Liver (tissue), 9 donors: ENCODE results near the gene PDE1C. TPM values are rescaled to one million over a fixed set of nuclear protein-coding genes. Genes with fewer than 3 reads are reported as not detected.

Experiments
- DNase-seq: peaks from one replicate; pipeline ENCODE4 v3.0.0-alpha.2; 2017; ENCODE audit warnings: low spot score
- H3K27ac ChIP-seq, 2 donors: one replicate each; pipeline ENCODE4 v1.7.0; 2013; ENCODE audit warnings: inconsistent platforms in 2 of 2, low read length in 2 of 2, control low read depth in 1 of 2, low read depth in 1 of 2, mild to moderate bottlenecking in 1 of 2
- H3K27me3 ChIP-seq, 4 donors: one replicate each; pipeline versions ENCODE4 v1.6.1 to v1.7.0; 2013; ENCODE audit warnings: low read length in 3 of 4, inconsistent platforms in 1 of 4, mild to moderate bottlenecking in 1 of 4, moderate library complexity in 1 of 4; ENCODE audit not compliant: control insufficient read depth in 4 of 4, insufficient read depth in 4 of 4
- H3K36me3 ChIP-seq, 4 donors: one replicate each; pipeline versions ENCODE4 v1.6.1 to v1.7.0; 2013; ENCODE audit warnings: low read length in 3 of 4, mild to moderate bottlenecking in 3 of 4, low read depth in 1 of 4, moderate library complexity in 1 of 4; ENCODE audit not compliant: control insufficient read depth in 4 of 4, insufficient read depth in 3 of 4
- H3K4me1 ChIP-seq, 4 donors: one replicate each; pipeline versions ENCODE4 v1.6.1 to v1.7.0; 2013; ENCODE audit warnings: low read length in 3 of 4, mild to moderate bottlenecking in 3 of 4, moderate library complexity in 1 of 4; ENCODE audit not compliant: control insufficient read depth in 4 of 4, insufficient read depth in 4 of 4
- H3K4me3 ChIP-seq, 3 donors: one replicate each; pipeline versions ENCODE4 v1.6.1 to v1.7.0; 2013; ENCODE audit warnings: low read length in 3 of 3, control low read depth in 1 of 3, low read depth in 1 of 3, mild to moderate bottlenecking in 1 of 3
- H3K9ac ChIP-seq, 2 donors: one replicate each; pipeline ENCODE4 v1.7.0; 2013; ENCODE audit warnings: low read length in 2 of 2, mild to moderate bottlenecking in 2 of 2, moderate library complexity in 2 of 2, control low read depth in 1 of 2, low read depth in 1 of 2
- H3K9me3 ChIP-seq, 4 donors: one replicate each; pipeline versions ENCODE4 v1.6.1 to v1.7.0; 2013; ENCODE audit warnings: low read length in 3 of 4; ENCODE audit not compliant: control insufficient read depth in 4 of 4
- EGR1 ChIP-seq, 2 donors: IDR thresholded peaks; 2 replicates each; pipeline ENCODE4 v1.6.1; 2016 to 2018; ENCODE audit warnings: antibody characterized with exemption in 2 of 2, low read depth in 2 of 2
- FOXA1 ChIP-seq: IDR thresholded peaks from 2 replicates; pipeline ENCODE4 v1.6.1; 2016; ENCODE audit warnings: antibody characterized with exemption
- FOXA2 ChIP-seq: IDR thresholded peaks from 2 replicates; pipeline ENCODE4 v1.6.1; 2016; ENCODE audit warnings: antibody characterized with exemption
- GABPA ChIP-seq, 2 donors: IDR thresholded peaks in 1 of 2; conservative IDR thresholded peaks in 1 of 2; 2 replicates each; pipeline ENCODE4 v1.6.1; 2016; ENCODE audit warnings: antibody characterized with exemption in 2 of 2, mild to moderate bottlenecking in 1 of 2, moderate library complexity in 1 of 2
- HNF4A ChIP-seq, 2 donors: conservative IDR thresholded peaks; 2 replicates each; pipeline ENCODE4 v1.6.1; 2016; ENCODE audit warnings: antibody characterized with exemption in 2 of 2, mild to moderate bottlenecking in 2 of 2
- HNF4G ChIP-seq: IDR thresholded peaks from 2 replicates; pipeline ENCODE4 v1.6.1; 2016; ENCODE audit warnings: antibody characterized with exemption
- JUND ChIP-seq, 2 donors: IDR thresholded peaks; 2 replicates each; pipeline ENCODE4 v1.6.1; 2016; ENCODE audit warnings: antibody characterized with exemption in 2 of 2
- NR2F2 ChIP-seq: IDR thresholded peaks from 2 replicates; pipeline ENCODE4 v1.6.1; 2016; ENCODE audit warnings: antibody characterized with exemption
- RAD21 ChIP-seq, 2 donors: IDR thresholded peaks; 2 replicates each; pipeline ENCODE4 v1.6.1; 2016; ENCODE audit warnings: antibody characterized with exemption in 2 of 2, mild to moderate bottlenecking in 2 of 2
- RXRA ChIP-seq, 2 donors: IDR thresholded peaks; 2 replicates each; pipeline ENCODE4 v1.6.1; 2017 to 2018; ENCODE audit warnings: antibody characterized with exemption in 2 of 2, mild to moderate bottlenecking in 1 of 2
- SP1 ChIP-seq: IDR thresholded peaks from 2 replicates; pipeline ENCODE4 v1.6.1; 2018; ENCODE audit warnings: antibody characterized with exemption, mild to moderate bottlenecking
- TAF1 ChIP-seq: conservative IDR thresholded peaks from 2 replicates; pipeline ENCODE4 v1.6.1; 2016; ENCODE audit warnings: antibody characterized with exemption, mild to moderate bottlenecking
- YY1 ChIP-seq: IDR thresholded peaks from 2 replicates; pipeline ENCODE4 v1.6.1; 2016; ENCODE audit warnings: antibody characterized with exemption, mild to moderate bottlenecking
- WGBS: extraction: QIAGEN DNeasy Blood & Tissue Kit; methylation state at CpG from one replicate; pipeline ENCODE4 v1.1.7; 2013; 5-methylcytosine and 5-hydroxymethylcytosine counted together
- polyA plus RNA-seq, 2 donors: library from polyadenylated mRNA; stranded (reverse) in 1 of 2; unstranded in 1 of 2; fragments of 200-250 nt in 1 of 2; fragments of >200 nt in 1 of 2; fragmentation: Nextera tagmentation in 1 of 2; extraction: Ambion mirVana in 1 of 2; gene quantifications; one replicate each; pipeline versions ENCODE4 v1.2.1 to v1.2.3, GENCODE V29; 2013 to 2015
- total RNA-seq, 2 donors: library from RNA; depleted of rRNA; stranded (reverse); fragments of >200 nt; gene quantifications; one replicate each; pipeline ENCODE4 v1.2.3, GENCODE V29; 2014
- TF ChIP-seq, protein P1 (sequence below): fragments of 150-350 bp; IDR thresholded peaks from 2 replicates; pipeline ENCODE4 v1.5.1; 2017; ENCODE audit warnings: improper control_type of control experiment, low read depth, low read length; ENCODE audit not compliant: missing input control
- TF ChIP-seq, protein P2 (sequence below): IDR thresholded peaks from 2 replicates; pipeline ENCODE4 v1.6.1; 2016; ENCODE audit warnings: antibody characterized with exemption
- TF ChIP-seq, protein P3 (sequence below): IDR thresholded peaks from 2 replicates; pipeline ENCODE4 v1.6.1; 2016; ENCODE audit warnings: antibody characterized with exemption
- TF ChIP-seq, protein P4 (sequence below): IDR thresholded peaks from 2 replicates; pipeline ENCODE4 v1.6.1; 2016; ENCODE audit warnings: antibody characterized with exemption
- TF ChIP-seq, protein P5 (sequence below): IDR thresholded peaks from 2 replicates; pipeline ENCODE4 v1.6.1; 2016; ENCODE audit warnings: antibody characterized with exemption, mild to moderate bottlenecking
- donor health status: healthy.
- donor health status: healthy.
- donor health status: healthy.
- donor health status: healthy.
- donor health status: healthy.

Gene PDE1C
- total and polyA plus RNA-seq, 4 donors: 0.05 to 0.92 (median 0.47) TPM; not detected in 1

DNA sequence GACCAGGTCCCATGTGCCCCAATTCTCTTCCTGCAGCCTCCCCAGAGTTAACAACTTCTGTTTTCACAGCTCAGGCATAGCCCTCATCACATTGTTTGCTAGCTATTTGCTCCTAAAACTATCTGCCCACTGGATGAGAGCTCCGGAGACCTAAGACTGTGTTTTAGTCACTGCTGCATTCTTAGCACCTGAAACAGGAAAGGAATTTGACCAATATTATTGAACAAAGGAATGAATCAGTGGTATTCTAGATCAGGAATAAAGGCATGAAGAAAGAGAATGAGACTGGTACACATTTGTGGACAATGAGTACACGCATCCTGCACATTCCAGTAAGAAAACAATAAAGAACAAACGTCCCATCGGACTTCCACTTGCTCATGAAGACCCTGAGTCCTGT is 328.4 kb downstream of the PDE1C start:
- no peak for DNase-seq
- H3K27me3 ChIP-seq: peaks cover 0 to 3% (median 0%) of the 10 kb centered on the region in 4 donors
- H3K9ac ChIP-seq: no peak overlapping the region
- H3K36me3 ChIP-seq: no peaks in the 10 kb centered on the region
- no peak overlapping the region for H3K27ac ChIP-seq
- TF ChIP-seq, protein P1, sequence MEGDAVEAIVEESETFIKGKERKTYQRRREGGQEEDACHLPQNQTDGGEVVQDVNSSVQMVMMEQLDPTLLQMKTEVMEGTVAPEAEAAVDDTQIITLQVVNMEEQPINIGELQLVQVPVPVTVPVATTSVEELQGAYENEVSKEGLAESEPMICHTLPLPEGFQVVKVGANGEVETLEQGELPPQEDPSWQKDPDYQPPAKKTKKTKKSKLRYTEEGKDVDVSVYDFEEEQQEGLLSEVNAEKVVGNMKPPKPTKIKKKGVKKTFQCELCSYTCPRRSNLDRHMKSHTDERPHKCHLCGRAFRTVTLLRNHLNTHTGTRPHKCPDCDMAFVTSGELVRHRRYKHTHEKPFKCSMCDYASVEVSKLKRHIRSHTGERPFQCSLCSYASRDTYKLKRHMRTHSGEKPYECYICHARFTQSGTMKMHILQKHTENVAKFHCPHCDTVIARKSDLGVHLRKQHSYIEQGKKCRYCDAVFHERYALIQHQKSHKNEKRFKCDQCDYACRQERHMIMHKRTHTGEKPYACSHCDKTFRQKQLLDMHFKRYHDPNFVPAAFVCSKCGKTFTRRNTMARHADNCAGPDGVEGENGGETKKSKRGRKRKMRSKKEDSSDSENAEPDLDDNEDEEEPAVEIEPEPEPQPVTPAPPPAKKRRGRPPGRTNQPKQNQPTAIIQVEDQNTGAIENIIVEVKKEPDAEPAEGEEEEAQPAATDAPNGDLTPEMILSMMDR: no peak
- TF ChIP-seq YY1 (no peak), NR2F2 (no peak), FOXA1 (no peak), GABPA (IDR thresholded peaks at IDR 0.05 in 1 of 2, conservative IDR thresholded peaks at IDR 0.05 in 1 of 2) (no peak), RAD21 (IDR thresholded peaks at IDR 0.05) (no peak), SP1 (no peak), RXRA (IDR thresholded peaks at IDR 0.05) (no peak), EGR1 (IDR thresholded peaks at IDR 0.05; ENCODE audit: low read depth in 2 of 2) (no peak), FOXA2 (no peak), HNF4G (no peak), TAF1 (no peak), HNF4A (conservative IDR thresholded peaks at IDR 0.05) (no peak), JUND (IDR thresholded peaks at IDR 0.05) (no peak)
- TF ChIP-seq, protein P2, sequence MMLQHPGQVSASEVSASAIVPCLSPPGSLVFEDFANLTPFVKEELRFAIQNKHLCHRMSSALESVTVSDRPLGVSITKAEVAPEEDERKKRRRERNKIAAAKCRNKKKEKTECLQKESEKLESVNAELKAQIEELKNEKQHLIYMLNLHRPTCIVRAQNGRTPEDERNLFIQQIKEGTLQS: no peak
- TF ChIP-seq, protein P3, sequence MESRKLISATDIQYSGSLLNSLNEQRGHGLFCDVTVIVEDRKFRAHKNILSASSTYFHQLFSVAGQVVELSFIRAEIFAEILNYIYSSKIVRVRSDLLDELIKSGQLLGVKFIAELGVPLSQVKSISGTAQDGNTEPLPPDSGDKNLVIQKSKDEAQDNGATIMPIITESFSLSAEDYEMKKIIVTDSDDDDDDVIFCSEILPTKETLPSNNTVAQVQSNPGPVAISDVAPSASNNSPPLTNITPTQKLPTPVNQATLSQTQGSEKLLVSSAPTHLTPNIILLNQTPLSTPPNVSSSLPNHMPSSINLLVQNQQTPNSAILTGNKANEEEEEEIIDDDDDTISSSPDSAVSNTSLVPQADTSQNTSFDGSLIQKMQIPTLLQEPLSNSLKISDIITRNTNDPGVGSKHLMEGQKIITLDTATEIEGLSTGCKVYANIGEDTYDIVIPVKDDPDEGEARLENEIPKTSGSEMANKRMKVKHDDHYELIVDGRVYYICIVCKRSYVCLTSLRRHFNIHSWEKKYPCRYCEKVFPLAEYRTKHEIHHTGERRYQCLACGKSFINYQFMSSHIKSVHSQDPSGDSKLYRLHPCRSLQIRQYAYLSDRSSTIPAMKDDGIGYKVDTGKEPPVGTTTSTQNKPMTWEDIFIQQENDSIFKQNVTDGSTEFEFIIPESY: no peak
- TF ChIP-seq, protein P4, sequence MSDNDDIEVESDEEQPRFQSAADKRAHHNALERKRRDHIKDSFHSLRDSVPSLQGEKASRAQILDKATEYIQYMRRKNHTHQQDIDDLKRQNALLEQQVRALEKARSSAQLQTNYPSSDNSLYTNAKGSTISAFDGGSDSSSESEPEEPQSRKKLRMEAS: no peak
- TF ChIP-seq, protein P5, sequence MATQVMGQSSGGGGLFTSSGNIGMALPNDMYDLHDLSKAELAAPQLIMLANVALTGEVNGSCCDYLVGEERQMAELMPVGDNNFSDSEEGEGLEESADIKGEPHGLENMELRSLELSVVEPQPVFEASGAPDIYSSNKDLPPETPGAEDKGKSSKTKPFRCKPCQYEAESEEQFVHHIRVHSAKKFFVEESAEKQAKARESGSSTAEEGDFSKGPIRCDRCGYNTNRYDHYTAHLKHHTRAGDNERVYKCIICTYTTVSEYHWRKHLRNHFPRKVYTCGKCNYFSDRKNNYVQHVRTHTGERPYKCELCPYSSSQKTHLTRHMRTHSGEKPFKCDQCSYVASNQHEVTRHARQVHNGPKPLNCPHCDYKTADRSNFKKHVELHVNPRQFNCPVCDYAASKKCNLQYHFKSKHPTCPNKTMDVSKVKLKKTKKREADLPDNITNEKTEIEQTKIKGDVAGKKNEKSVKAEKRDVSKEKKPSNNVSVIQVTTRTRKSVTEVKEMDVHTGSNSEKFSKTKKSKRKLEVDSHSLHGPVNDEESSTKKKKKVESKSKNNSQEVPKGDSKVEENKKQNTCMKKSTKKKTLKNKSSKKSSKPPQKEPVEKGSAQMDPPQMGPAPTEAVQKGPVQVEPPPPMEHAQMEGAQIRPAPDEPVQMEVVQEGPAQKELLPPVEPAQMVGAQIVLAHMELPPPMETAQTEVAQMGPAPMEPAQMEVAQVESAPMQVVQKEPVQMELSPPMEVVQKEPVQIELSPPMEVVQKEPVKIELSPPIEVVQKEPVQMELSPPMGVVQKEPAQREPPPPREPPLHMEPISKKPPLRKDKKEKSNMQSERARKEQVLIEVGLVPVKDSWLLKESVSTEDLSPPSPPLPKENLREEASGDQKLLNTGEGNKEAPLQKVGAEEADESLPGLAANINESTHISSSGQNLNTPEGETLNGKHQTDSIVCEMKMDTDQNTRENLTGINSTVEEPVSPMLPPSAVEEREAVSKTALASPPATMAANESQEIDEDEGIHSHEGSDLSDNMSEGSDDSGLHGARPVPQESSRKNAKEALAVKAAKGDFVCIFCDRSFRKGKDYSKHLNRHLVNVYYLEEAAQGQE: no peak
- WGBS: 49% methylated on average over 4 of the region's 4 CpGs
- H3K9me3 ChIP-seq: no peaks in the 10 kb centered on the region
- H3K4me1 ChIP-seq: no peaks in the 10 kb centered on the region
- H3K4me3 ChIP-seq: no peak overlapping the region
